NB4 (cell line): ENCODE results near the gene DPPA3.
A peak's percentile ranks its signal among the peaks of the same experiment; 100 is the strongest.
"Not testable (repeated sequence)": the region's sequence is repeated elsewhere in the genome, so short reads cannot be mapped to it uniquely, and the experiment has no call there.

Experiments used
- DNase-seq: peaks from one replicate; pipeline ENCODE4 v3.0.0; 2010; ENCODE audit warnings: low read depth
- H3K4me3 ChIP-seq: one replicate; pipeline ENCODE4 v1.5.1; 2011; ENCODE audit warnings: mild to moderate bottlenecking, low read depth, low read length, moderate library complexity
- CTCF ChIP-seq: IDR thresholded peaks from one replicate; pipeline ENCODE4 v1.5.1; 2012; ENCODE audit warnings: low read depth, low read length
- MAX ChIP-seq: IDR thresholded peaks from 2 replicates; pipeline ENCODE4 v1.6.1; 2011; ENCODE audit warnings: low read depth, low read length
- MYC ChIP-seq: IDR thresholded peaks from 2 replicates; pipeline ENCODE4 v1.6.1; 2011; ENCODE audit warnings: low read depth, low read length
- POLR2A ChIP-seq: IDR thresholded peaks from 2 replicates; pipeline ENCODE4 v1.6.1; 2011; ENCODE audit warnings: mild to moderate bottlenecking; ENCODE audit not compliant: insufficient read length; ENCODE audit errors: extremely low read depth

Gene DPPA3

GRCh38 chr12:7712841-7713442 lies 1.7 kb downstream of the DPPA3 start:
- no peak overlapping the region for H3K4me3 ChIP-seq
- TF ChIP-seq CTCF (no peak), POLR2A (no peak), MAX (no peak), MYC (no peak)
- DNase-seq = no peak

GRCh38 chr12:7716381-7716780 lies 5.1 kb downstream of the DPPA3 start:
- peak; percentile 47 for DNase-seq
- TF ChIP-seq MAX = no peak
- TF ChIP-seq MYC = no peak
- TF ChIP-seq CTCF = no peak
- TF ChIP-seq POLR2A = no peak
- H3K4me3 ChIP-seq = no peak overlapping the region

GRCh38 chr12:7719946-7720730 lies 8.9 kb downstream of the DPPA3 start:
- H3K4me3 ChIP-seq = no peak overlapping the region
- TF ChIP-seq POLR2A (no peak), CTCF (no peak), MAX (no peak), MYC (no peak)
- DNase-seq = no peak

GRCh38 chr12:7723926-7724325 lies 12.7 kb downstream of the DPPA3 start:
- DNase-seq = no peak
- H3K4me3 ChIP-seq = no peak overlapping the region
- TF ChIP-seq POLR2A = no peak
- TF ChIP-seq MYC = no peak
- no peak for TF ChIP-seq CTCF
- TF ChIP-seq MAX = no peak

- no peak for DNase-seq
- TF ChIP-seq CTCF (no peak), MAX (no peak), MYC (no peak), POLR2A (no peak)
Measured at GRCh38 chr12:7729746-7730145, 18.5 kb downstream of the DPPA3 start.

GRCh38 chr12:7730984-7731383 lies 19.8 kb downstream of the DPPA3 start:
- not testable (repeated sequence) for DNase-seq, H3K4me3 ChIP-seq

More at GRCh38 chr12:7729746-7730145, 18.5 kb downstream of the DPPA3 start:
- no peak overlapping the region for H3K4me3 ChIP-seq
